ENCODE data around the gene EDAR.

GRCh38 chr2:108933691-108934117 lies 55.3 kb downstream of the EDAR start:
- TF ChIP-seq CTCF (IDR thresholded peaks at IDR 0.05) (no peak), POLR2A (IDR thresholded peaks at IDR 0.05) (no peak)

Data from Peyer's patch (tissue), 4 donors.